H1 (cell line): ENCODE results near the gene ZNF263. TPM values are rescaled to one million over a fixed set of nuclear protein-coding genes. Genes with fewer than 3 reads are reported as not detected.

Experiments used
- CTCF ChIA-PET: fragments of 300-600 bp; sonication (Branson Sonifier 250); formaldehyde crosslinking; loops from one replicate; lab custom pipeline; 2021; ENCODE audit not compliant: partially characterized antibody; lab: Charles Lee
- POLR2A ChIA-PET: fragments of 300-600 bp; sonication (Branson Sonifier 250); formaldehyde crosslinking; loops from one replicate; lab custom pipeline; 2021; ENCODE audit warnings: inconsistent platforms; ENCODE audit not compliant: partially characterized antibody; lab: Charles Lee
- DNase-seq, 2 experiments: peaks; one replicate each; pipeline versions ENCODE4 v3.0.0 to v3.0.0-alpha.2; 2010 to 2022; ENCODE audit warnings: low spot score in 2 of 2, low read depth in 1 of 2, mixed read lengths in 1 of 2
- FAIRE-seq: peaks from 2 replicates; lab custom pipeline; 2011; peaks lifted over from hg19 to GRCh38; lab: Jason Lieb, UNC
- H2AFZ ChIP-seq: 2 replicates; pipeline ENCODE4 v1.8.1; 2012; ENCODE audit warnings: low read length, inconsistent platforms
- H2AK5ac ChIP-seq: 2 replicates; pipeline ENCODE4 v1.6.1; 2013; ENCODE audit warnings: low read depth, low read length
- H2BK120ac ChIP-seq: replicated peaks from 2 replicates; pipeline ENCODE3; 2013; ENCODE audit warnings: low read depth, low read length, inconsistent platforms
- H2BK12ac ChIP-seq: 2 replicates; pipeline ENCODE4 v1.6.1; 2013; ENCODE audit warnings: low read depth, low read length
- H2BK15ac ChIP-seq: 2 replicates; pipeline ENCODE4 v1.6.1; 2013; ENCODE audit warnings: low read length
- H2BK20ac ChIP-seq: 2 replicates; pipeline ENCODE4 v1.6.1; 2013; ENCODE audit warnings: low read length
- H2BK5ac ChIP-seq: 2 replicates; pipeline ENCODE4 v1.6.1; 2013; ENCODE audit warnings: low read depth, low read length
- H3K14ac ChIP-seq: 2 replicates; pipeline ENCODE4 v1.6.1; 2013; ENCODE audit warnings: inconsistent platforms; ENCODE audit not compliant: insufficient read length
- H3K18ac ChIP-seq: 2 replicates; pipeline ENCODE4 v1.6.1; 2013; ENCODE audit warnings: low read length; ENCODE audit errors: extremely low read depth
- H3K23ac ChIP-seq: 2 replicates; pipeline ENCODE4 v1.6.1; 2013; ENCODE audit warnings: inconsistent platforms; ENCODE audit not compliant: insufficient read length
- H3K23me2 ChIP-seq: 2 replicates; pipeline ENCODE4 v1.6.1; 2013; ENCODE audit warnings: low read depth, low read length
- H3K27ac ChIP-seq: 2 replicates; pipeline ENCODE4 v1.6.1; 2011; ENCODE audit warnings: low read depth, low read length, inconsistent platforms
- H3K27me3 ChIP-seq, 4 experiments: replicated peaks in 1 of 4; 1 replicate in 1 of 4; 2 replicates in 3 of 4; pipeline versions ENCODE4 v1.6.1 to v1.8.1; 2011 to 2013; ENCODE audit warnings: low read length in 3 of 4, mild to moderate bottlenecking in 3 of 4, inconsistent platforms in 2 of 4, mixed read lengths in 2 of 4, moderate library complexity in 1 of 4; ENCODE audit not compliant: control insufficient read depth in 3 of 4, insufficient read depth in 3 of 4; ENCODE audit errors: extremely low read depth in 1 of 4
- H3K36me3 ChIP-seq, 4 experiments: 2 replicates each; pipeline versions ENCODE4 v1.6.1 to v1.8.1; 2011 to 2013; ENCODE audit warnings: mild to moderate bottlenecking in 4 of 4, low read length in 3 of 4, moderate library complexity in 2 of 4, control low read depth in 1 of 4, inconsistent platforms in 1 of 4; ENCODE audit not compliant: insufficient read depth in 4 of 4, control insufficient read depth in 2 of 4
- H3K4ac ChIP-seq: replicated peaks from 2 replicates; pipeline ENCODE3; 2013; ENCODE audit warnings: low read length, low read depth, mixed read lengths, inconsistent platforms; ENCODE audit not compliant: insufficient read length
- H3K4me1 ChIP-seq, 4 experiments: replicated peaks in 1 of 4; 1 replicate in 1 of 4; 2 replicates in 3 of 4; pipeline versions ENCODE4 v1.6.1 to v1.8.1; 2011 to 2013; ENCODE audit warnings: low read length in 3 of 4, inconsistent platforms in 2 of 4, mixed read lengths in 1 of 4; ENCODE audit not compliant: insufficient read depth in 4 of 4, control insufficient read depth in 3 of 4
- H3K4me2 ChIP-seq, 2 experiments: 2 replicates each; pipeline versions ENCODE4 v1.6.1 to v1.8.1; 2011 to 2013; ENCODE audit warnings: low read depth in 2 of 2, low read length in 2 of 2, control low read depth in 1 of 2, inconsistent platforms in 1 of 2, mild to moderate bottlenecking in 1 of 2; ENCODE audit not compliant: insufficient read depth in 1 of 2
- H3K4me3 ChIP-seq, 4 experiments: fragments of 200-600, 300-600 bp in 1 of 4; sonication (generic), shearing (Covaris generic), sonication (Bioruptor Twin) in 1 of 4; 2 replicates each; pipeline versions ENCODE4 v1.5.1 to v1.8.1; 2011 to 2016; ENCODE audit warnings: low read length in 4 of 4, low read depth in 3 of 4, control low read depth in 2 of 4, inconsistent platforms in 2 of 4, mild to moderate bottlenecking in 2 of 4, mixed read lengths in 1 of 4, moderate library complexity in 1 of 4; ENCODE audit not compliant: insufficient read depth in 2 of 4; ENCODE audit errors: extremely low read depth in 1 of 4
- H3K56ac ChIP-seq: replicated peaks from 2 replicates; pipeline ENCODE3; 2013; ENCODE audit warnings: low read depth, mild to moderate bottlenecking, mixed read lengths, low read length, inconsistent platforms; ENCODE audit not compliant: insufficient read length
- H3K79me1 ChIP-seq: 2 replicates; pipeline ENCODE4 v1.6.1; 2013; ENCODE audit warnings: low read depth, low read length, control low read depth
- H3K79me2 ChIP-seq, 2 experiments: 2 replicates each; pipeline versions ENCODE4 v1.6.1 to v1.8.1; 2012 to 2013; ENCODE audit warnings: low read length in 2 of 2, mild to moderate bottlenecking in 2 of 2, inconsistent platforms in 1 of 2; ENCODE audit not compliant: insufficient read depth in 2 of 2, control insufficient read depth in 1 of 2
- H3K9ac ChIP-seq, 4 experiments: replicated peaks in 1 of 4; 1 replicate in 1 of 4; 2 replicates in 3 of 4; pipeline versions ENCODE4 v1.6.1 to v1.8.1; 2011 to 2013; ENCODE audit warnings: low read depth in 3 of 4, low read length in 3 of 4, control low read depth in 2 of 4, mild to moderate bottlenecking in 2 of 4, moderate library complexity in 2 of 4, inconsistent platforms in 1 of 4; ENCODE audit errors: extremely low read depth in 1 of 4
- H3K9me3 ChIP-seq, 2 experiments: 2 replicates each; pipeline versions ENCODE4 v1.6.1 to v1.8.1; 2012 to 2013; ENCODE audit warnings: mild to moderate bottlenecking in 2 of 2, moderate library complexity in 2 of 2, control low read depth in 1 of 2, inconsistent platforms in 1 of 2, low read depth in 1 of 2, low read length in 1 of 2, mixed read lengths in 1 of 2; ENCODE audit not compliant: insufficient read depth in 2 of 2
- H4K20me1 ChIP-seq, 2 experiments: replicated peaks in 1 of 2; 2 replicates each; pipeline versions ENCODE3 to v1.8.1; 2011 to 2013; ENCODE audit warnings: inconsistent platforms in 2 of 2, low read length in 2 of 2, mild to moderate bottlenecking in 1 of 2; ENCODE audit not compliant: insufficient read depth in 2 of 2, control insufficient read depth in 1 of 2
- H4K5ac ChIP-seq: 2 replicates; pipeline ENCODE4 v1.6.1; 2013; ENCODE audit warnings: low read length, low read depth, mixed read lengths, inconsistent platforms; ENCODE audit not compliant: insufficient read length
- H4K8ac ChIP-seq: 2 replicates; pipeline ENCODE4 v1.8.0; 2013; ENCODE audit warnings: mild to moderate bottlenecking, moderate library complexity, low read length, inconsistent platforms; ENCODE audit not compliant: insufficient read depth; ENCODE audit errors: extremely low read depth
- H4K91ac ChIP-seq: replicated peaks from 2 replicates; pipeline ENCODE3; 2013; ENCODE audit warnings: low read length, mixed read lengths, inconsistent platforms; ENCODE audit not compliant: insufficient read length
- EZH2 ChIP-seq: fragments of 200-600 bp; sonication (generic); IDR thresholded peaks from 2 replicates; pipeline ENCODE4 v1.7.1; 2012; ENCODE audit warnings: low read depth, mild to moderate bottlenecking, moderate library complexity, low read length, inconsistent platforms; ENCODE audit not compliant: severe bottlenecking
- GABPA ChIP-seq: IDR thresholded peaks from 2 replicates; pipeline ENCODE4 v1.6.1; 2011; ENCODE audit warnings: mild to moderate bottlenecking, low read length, moderate library complexity, borderline replicate concordance; ENCODE audit not compliant: insufficient read depth
- KDM4A ChIP-seq: IDR thresholded peaks from one replicate; pipeline ENCODE4 v1.7.1; 2012; ENCODE audit warnings: low read depth, mild to moderate bottlenecking, moderate library complexity, low read length, inconsistent platforms; ENCODE audit not compliant: severe bottlenecking
- NANOG ChIP-seq: IDR thresholded peaks from 2 replicates; pipeline ENCODE4 v1.6.1; 2011; ENCODE audit warnings: low read length, low read depth, mild to moderate bottlenecking, inconsistent platforms; ENCODE audit not compliant: insufficient read depth, poor library complexity, severe bottlenecking
- SIN3A ChIP-seq, 2 experiments: IDR thresholded peaks in 1 of 2; conservative IDR thresholded peaks in 1 of 2; 2 replicates each; pipeline ENCODE4 v1.6.1; 2011 to 2012; ENCODE audit warnings: low read length in 2 of 2, improper control_type of control experiment in 1 of 2, low read depth in 1 of 2, mild to moderate bottlenecking in 1 of 2
- SRF ChIP-seq: IDR thresholded peaks from 2 replicates; pipeline ENCODE4 v1.6.1; 2011; ENCODE audit warnings: mild to moderate bottlenecking, low read depth, low read length, moderate library complexity
- TCF12 ChIP-seq: IDR thresholded peaks from 2 replicates; pipeline ENCODE4 v1.6.1; 2011; ENCODE audit warnings: low read depth, mild to moderate bottlenecking, low read length
- YY1 ChIP-seq: IDR thresholded peaks from 2 replicates; pipeline ENCODE4 v1.6.1; 2011; ENCODE audit warnings: low read depth, mild to moderate bottlenecking, low read length
- WGBS, 2 experiments: shearing (Covaris generic) in 1 of 2; methylation state at CpG; one replicate each; pipeline versions ENCODE4 v1.1.6 to v1.1.7; 2013 to 2015; ENCODE audit warnings: low lambda C conversion rate in 2 of 2, mixed read lengths in 2 of 2, inconsistent platforms in 1 of 2, low coverage in 1 of 2, missing lambda C conversion rate in 1 of 2; ENCODE audit not compliant: insufficient replicate concordance in 2 of 2, insufficient coverage in 1 of 2, insufficient read length in 1 of 2; ENCODE audit errors: extremely low coverage in 1 of 2, missing lambda C conversion rate in 1 of 2; 5-methylcytosine and 5-hydroxymethylcytosine counted together
- polyA plus RNA-seq, 7 experiments: library from polyadenylated mRNA; depleted of rRNA in 3 of 7; stranded (reverse) in 5 of 7; unstranded in 2 of 7; fragments of >200 nt in 5 of 7; fragments of 200-250 nt in 2 of 7; gene quantifications; 1 replicate in 5 of 7; 2 replicates in 1 of 7; 4 replicates in 1 of 7; pipeline versions ENCODE4 v1.2.1 to v1.2.3, GENCODE V29; 2011 to 2013; ENCODE audit warnings: missing spikeins in 2 of 7, mixed read lengths in 2 of 7
- total RNA-seq: library from RNA; stranded (reverse); fragmentation: NEBNext Ultra II Directional; extraction: Animal tissue kit (Norgen Biotek cat#: 25700); gene quantifications from 2 replicates; pipeline ENCODE4 v1.2.1, GENCODE V29; 2021

The ZNF263 gene
- total and polyA plus RNA-seq, 2 of the 8 experiments (the other 6 are each of a cell fraction or from before 2014, with no cell fraction given) = 9.2 to 26.7 TPM

GRCh38 chr16:3292604-3293003 is 9.3 kb downstream of the ZNF263 start:
- no peak for FAIRE-seq
- Histone ChIP-seq H3K56ac (no peak overlapping the region), H3K18ac (no peak overlapping the region), H4K5ac (no peak overlapping the region), H2BK20ac (no peak overlapping the region), H3K23ac (no peak overlapping the region), H3K27ac (no peak overlapping the region), H4K8ac (no peak overlapping the region), H3K79me2 (peaks cover 0 to 19% of the 10 kb centered on the region in 2 experiments; a peak in 2 of 4 replicates), H3K14ac (no peak overlapping the region), H3K4ac (no peak overlapping the region), H4K20me1 (no peaks in the 10 kb centered on the region), H2AFZ (no peak overlapping the region), H3K36me3 (peaks cover 25 to 63% (median 45%) of the 10 kb centered on the region in 4 experiments), H3K4me2 (no peak overlapping the region), H4K91ac (no peak overlapping the region), H3K79me1 (no peaks in the 10 kb centered on the region; the same call in 1 of the 2 replicates), H2AK5ac (no peak overlapping the region), H3K23me2 (no peaks in the 10 kb centered on the region), H3K4me3 (no peak overlapping the region), H2BK15ac (no peak overlapping the region), H3K9me3 (peaks cover 49 to 63% of the 10 kb centered on the region in 2 experiments), H3K9ac (no peak overlapping the region), H3K27me3 (no peaks in the 10 kb centered on the region), H2BK5ac (no peak overlapping the region), H2BK120ac (no peak overlapping the region), H3K4me1 (no peaks in the 10 kb centered on the region), H2BK12ac (no peak overlapping the region)
- CTCF ChIA-PET = no interaction called here
- TF ChIP-seq SIN3A (conservative IDR thresholded peaks at IDR 0.05 in 1 of 2, IDR thresholded peaks at IDR 0.05 in 1 of 2; ENCODE audit: low read depth in 1 of 2, low read length in 2 of 2) = no peak
- no peak for TF ChIP-seq GABPA
- TF ChIP-seq KDM4A = no peak
- no peak for TF ChIP-seq EZH2
- no peak for TF ChIP-seq TCF12
- no peak for TF ChIP-seq NANOG
- TF ChIP-seq SRF = no peak
- TF ChIP-seq YY1 = no peak
- DNase-seq = no peak
- WGBS, 2 experiments = 86% methylated on average over 3 of the region's 3 CpGs; no CpG with 5 or more reads in 1 of the 2 experiments
- POLR2A ChIA-PET = interaction anchor here (1.6 to 3.4 kb wide), 2 partner anchors 9 to 12 kb away, joined by 7 to 19 read pairs; partner anchors contain the start of genes TIGD7, ZNF263 and ZNF75A
